Esophagus muscularis mucosa (tissue), 4 donors: ENCODE results near the gene DGKB.

Experiments used
- CTCF ChIP-seq, 3 experiments: fragments of 200-600 bp in 2 of 3; fragments of 450-650 bp in 1 of 3; sonication (generic) in 2 of 3; IDR thresholded peaks; one replicate each; pipeline ENCODE4 v1.5.1; 2017 to 2019; ENCODE audit warnings: antibody characterized with exemption in 3 of 3, mild to moderate bottlenecking in 2 of 3, moderate library complexity in 1 of 3
- EP300 ChIP-seq: sonication (generic); formaldehyde crosslinking; IDR thresholded peaks from one replicate; pipeline ENCODE4 v1.6.1; 2017; ENCODE audit warnings: antibody characterized with exemption
- POLR2AphosphoS5 ChIP-seq, 2 donors: sonication (generic); formaldehyde crosslinking; IDR thresholded peaks; one replicate each; pipeline ENCODE4 v1.6.1; 2017; ENCODE audit warnings: antibody characterized with exemption in 2 of 2

- TF ChIP-seq POLR2AphosphoS5 (IDR thresholded peaks at IDR 0.05) (no peak), EP300 (no peak), CTCF (IDR thresholded peaks at IDR 0.05) (no peak)
Observed at GRCh38 chr7:14235056-14235455, 667.5 kb downstream of the DGKB start.
